Choroid plexus epithelial cell (primary cell): Measurements from ENCODE around the gene BAK1.

Experiments used
- DNase-seq: peaks from one replicate; pipeline ENCODE4 v3.0.0-alpha.2; 2010; ENCODE audit warnings: low read depth
- H3K4me3 ChIP-seq: 2 replicates; pipeline ENCODE4 v1.5.1; 2011; ENCODE audit warnings: low read depth, mild to moderate bottlenecking, control low read depth, low read length, moderate library complexity
- TF ChIP-seq, protein P1 (sequence below): conservative IDR thresholded peaks from 2 replicates; pipeline ENCODE4 v1.5.1; 2011; ENCODE audit warnings: low read depth, mild to moderate bottlenecking, control low read depth, inconsistent platforms, low read length, moderate library complexity

The BAK1 gene

DNA sequence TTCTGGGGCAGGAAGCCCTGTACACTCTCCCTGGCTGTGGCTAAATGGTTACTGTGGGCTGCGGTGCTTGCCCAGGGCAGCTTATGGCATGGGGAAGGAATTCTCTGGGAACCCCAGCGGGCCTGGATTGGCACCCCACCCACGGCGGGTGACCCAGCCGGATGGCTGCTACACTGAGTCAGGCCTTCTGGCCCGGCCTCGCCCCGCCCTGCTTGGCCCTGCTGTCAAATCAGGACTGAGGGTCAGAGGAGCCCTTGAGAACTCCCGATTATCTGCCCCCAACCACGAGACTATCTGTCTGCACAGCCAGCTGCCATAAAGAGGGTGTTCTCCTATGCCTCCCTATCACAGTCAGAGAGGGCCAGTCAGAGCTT is 33.7 kb upstream of the BAK1 start:
- DNase-seq = no peak
- TF ChIP-seq, protein P1, sequence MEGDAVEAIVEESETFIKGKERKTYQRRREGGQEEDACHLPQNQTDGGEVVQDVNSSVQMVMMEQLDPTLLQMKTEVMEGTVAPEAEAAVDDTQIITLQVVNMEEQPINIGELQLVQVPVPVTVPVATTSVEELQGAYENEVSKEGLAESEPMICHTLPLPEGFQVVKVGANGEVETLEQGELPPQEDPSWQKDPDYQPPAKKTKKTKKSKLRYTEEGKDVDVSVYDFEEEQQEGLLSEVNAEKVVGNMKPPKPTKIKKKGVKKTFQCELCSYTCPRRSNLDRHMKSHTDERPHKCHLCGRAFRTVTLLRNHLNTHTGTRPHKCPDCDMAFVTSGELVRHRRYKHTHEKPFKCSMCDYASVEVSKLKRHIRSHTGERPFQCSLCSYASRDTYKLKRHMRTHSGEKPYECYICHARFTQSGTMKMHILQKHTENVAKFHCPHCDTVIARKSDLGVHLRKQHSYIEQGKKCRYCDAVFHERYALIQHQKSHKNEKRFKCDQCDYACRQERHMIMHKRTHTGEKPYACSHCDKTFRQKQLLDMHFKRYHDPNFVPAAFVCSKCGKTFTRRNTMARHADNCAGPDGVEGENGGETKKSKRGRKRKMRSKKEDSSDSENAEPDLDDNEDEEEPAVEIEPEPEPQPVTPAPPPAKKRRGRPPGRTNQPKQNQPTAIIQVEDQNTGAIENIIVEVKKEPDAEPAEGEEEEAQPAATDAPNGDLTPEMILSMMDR = no peak
- no peak overlapping the region for H3K4me3 ChIP-seq

DNA sequence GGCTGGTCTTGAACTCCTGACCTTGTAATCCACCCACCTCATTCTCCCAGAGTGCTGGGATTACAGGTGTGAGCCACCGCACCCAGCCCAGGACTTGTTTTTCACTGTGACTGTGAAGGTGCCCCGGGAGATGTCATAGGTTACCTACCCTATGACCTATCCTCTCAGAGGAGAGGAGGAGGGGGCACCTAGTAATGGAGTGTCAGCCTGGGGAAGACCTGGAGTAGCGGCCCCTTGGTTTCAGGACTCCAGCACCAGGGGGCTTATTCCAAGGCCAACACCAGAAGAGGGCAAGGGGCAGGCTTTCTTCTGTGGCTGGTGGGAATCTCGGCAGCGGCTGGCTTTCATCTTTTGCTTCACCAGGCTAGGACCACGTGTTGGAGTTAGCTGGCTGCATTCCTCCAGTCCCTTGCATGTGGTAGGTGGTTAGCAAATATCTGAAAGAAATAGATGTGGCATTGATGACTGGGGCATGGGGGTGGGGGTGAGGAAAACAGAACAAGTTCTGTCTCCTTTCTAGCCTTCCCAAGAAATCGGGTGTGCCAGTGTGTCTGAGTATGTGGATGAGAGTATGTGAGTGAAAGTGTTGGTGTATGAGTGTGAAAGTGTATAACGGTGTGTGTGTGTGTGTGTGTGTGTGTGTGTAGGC is 33.2 kb upstream of the BAK1 start:
- TF ChIP-seq, protein P1 = no peak
- H3K4me3 ChIP-seq = no peak overlapping the region
- DNase-seq = peak; percentile 43

DNA sequence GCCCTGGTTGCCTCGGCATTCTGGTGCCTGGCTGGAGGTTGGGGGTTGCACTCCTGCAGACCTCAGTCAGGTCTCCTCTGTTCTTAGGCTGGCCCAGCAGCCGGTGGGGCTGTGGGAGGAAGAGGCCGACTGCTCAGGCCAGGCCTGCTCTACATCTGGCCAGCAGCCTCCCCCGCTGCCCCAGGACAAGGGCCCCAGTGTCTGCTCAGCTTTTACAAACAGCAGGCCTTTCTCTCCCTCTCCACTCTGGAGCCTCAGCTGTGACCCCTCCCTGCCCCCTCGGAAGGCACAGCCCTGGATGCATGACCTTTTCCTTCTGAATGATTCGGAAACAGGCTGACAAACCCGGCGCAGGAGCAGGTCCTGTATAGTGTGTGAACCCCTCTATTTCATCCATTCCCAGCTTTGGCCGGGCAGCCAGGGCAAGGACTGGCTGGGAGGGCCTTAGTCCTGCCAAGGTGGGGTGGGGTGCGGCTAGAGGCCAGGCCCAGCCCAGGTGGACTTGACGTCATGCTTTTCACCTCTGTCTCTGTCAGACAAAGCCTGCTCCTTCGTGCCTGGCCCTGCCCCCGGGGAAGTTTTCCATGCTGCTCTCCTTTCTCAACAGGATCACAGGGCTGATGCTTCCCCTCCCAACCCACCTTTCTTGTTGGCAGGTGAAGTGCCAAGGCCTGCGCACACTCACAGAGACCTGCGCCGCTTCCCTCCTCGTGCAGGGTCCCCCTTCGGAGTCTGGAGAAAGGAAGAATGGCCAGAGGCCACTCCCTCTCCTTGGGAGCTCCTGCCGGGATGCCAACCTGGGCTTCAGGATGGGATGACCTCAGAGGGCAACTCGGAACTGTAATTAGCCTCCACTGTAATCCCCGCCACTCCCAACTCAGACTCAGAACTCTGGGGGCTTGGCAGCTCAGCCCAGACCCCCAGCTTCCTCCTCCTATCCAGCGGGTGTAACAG is 31.0 kb upstream of the BAK1 start:
- no peak overlapping the region for H3K4me3 ChIP-seq
- TF ChIP-seq, protein P1 = no peak
- DNase-seq = no peak

DNA sequence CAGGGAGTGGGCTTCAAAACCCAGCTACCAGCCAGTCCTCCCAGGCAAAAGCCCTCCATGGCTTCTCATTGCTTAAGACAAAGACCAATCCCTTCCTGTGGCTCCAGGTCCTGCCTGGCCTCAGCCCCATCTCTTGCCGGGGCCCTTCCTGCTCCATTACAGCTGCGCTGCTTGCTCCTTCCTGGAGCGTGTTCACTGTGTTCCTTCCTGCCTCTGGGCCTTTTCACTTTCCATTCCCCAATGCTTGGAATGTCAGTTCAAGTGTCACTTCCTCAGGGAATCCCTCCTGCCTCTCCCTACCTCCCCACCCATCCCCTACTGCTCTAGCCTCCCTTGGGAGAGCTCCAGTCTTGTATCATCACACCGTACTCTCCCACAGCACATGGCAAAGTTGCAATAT is 30.0 kb upstream of the BAK1 start:
- no peak overlapping the region for H3K4me3 ChIP-seq
- TF ChIP-seq, protein P1 = no peak
- no peak for DNase-seq

DNA sequence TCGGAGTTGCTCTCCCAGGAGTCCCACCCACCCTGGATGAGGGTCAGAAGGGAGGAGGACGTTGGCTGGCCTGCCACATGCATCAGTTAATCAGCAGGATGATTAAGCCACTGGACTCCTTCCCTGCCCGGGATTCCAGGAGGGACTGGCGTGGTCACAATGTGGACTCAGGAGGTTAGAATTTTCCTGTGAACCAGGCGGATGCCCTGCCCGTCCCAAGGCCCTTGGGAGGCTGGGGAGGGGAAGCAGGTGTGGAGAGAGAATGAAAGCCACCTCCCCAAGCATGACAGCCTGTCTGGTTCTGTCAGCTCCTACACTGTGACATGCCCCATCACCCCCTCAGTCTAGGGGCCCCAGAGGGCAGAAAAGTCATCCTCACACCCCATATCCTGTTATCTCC is 29.5 kb upstream of the BAK1 start:
- DNase-seq = no peak
- H3K4me3 ChIP-seq = no peak overlapping the region
- TF ChIP-seq, protein P1 = no peak

DNA sequence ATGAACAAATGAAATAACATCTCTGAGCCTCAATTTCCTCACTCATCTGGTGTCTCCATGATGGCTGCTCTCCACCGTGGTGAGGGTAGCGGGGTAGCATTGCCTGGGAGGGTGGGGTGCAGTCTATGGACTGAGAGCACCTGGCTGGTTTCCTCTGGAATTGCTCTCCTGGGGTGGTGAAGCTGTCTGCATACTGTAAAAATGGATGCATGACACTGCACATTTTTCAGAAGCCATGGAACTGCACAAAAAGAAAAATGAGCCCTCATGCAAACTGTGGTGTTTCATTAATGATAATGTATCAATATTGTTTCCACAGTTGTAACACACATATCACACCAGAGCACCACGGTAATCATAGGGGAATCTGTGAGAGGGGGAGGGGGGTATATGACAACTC is 28.9 kb upstream of the BAK1 start:
- TF ChIP-seq, protein P1 = no peak
- no peak overlapping the region for H3K4me3 ChIP-seq
- no peak for DNase-seq
